T follicular helper cell (primary cell): ENCODE results near the gene LHX4.

Experiments used
- DNase-seq: peaks from one replicate; pipeline ENCODE4 v3.0.0-alpha.2; 2020; ENCODE audit warnings: low read depth

Gene LHX4

GRCh38 chr1:180299479-180300221 lies 69.6 kb downstream of the LHX4 start:
- no peak for DNase-seq

GRCh38 chr1:180301135-180301742 lies 71.2 kb downstream of the LHX4 start:
- no peak for DNase-seq

DNA sequence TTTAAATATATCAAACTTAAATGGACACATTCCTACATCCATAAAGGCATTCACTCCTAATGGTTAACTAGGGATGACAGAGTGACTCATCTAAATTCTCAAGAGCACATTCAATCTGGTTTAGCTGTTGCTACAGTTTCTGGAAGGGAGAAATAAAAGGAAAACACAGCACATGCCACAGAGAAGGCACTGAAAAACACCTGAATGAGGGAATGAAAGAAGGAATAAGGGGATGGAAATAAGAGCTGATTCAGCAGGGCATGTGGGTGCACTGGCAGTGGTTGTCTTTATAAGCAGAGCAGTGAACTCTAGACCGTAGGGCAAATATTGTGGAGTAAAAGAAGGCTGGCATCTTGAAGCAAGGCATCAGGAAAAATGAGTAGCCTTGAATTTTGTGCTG lies 79.3 kb downstream of the LHX4 start:
- DNase-seq = no peak

DNA sequence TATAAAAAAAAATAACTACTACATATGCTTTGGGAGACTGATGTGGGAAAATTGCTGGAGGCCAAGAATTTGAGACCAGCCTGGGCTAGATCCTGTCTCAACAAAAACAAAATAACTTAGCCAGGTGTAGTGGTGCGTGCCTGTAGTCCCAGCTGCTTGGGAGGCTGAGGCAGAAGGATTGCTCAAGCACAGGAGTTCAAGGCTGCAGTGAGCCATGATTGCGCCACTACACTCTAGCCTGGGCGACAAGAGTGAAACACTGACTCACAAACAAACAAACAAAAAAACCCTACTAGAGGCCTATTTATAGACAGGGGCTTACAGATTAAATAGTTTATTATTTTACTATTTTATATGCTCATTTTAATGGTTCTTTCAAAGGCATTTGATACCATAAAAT lies 80.0 kb downstream of the LHX4 start:
- DNase-seq = no peak

DNA sequence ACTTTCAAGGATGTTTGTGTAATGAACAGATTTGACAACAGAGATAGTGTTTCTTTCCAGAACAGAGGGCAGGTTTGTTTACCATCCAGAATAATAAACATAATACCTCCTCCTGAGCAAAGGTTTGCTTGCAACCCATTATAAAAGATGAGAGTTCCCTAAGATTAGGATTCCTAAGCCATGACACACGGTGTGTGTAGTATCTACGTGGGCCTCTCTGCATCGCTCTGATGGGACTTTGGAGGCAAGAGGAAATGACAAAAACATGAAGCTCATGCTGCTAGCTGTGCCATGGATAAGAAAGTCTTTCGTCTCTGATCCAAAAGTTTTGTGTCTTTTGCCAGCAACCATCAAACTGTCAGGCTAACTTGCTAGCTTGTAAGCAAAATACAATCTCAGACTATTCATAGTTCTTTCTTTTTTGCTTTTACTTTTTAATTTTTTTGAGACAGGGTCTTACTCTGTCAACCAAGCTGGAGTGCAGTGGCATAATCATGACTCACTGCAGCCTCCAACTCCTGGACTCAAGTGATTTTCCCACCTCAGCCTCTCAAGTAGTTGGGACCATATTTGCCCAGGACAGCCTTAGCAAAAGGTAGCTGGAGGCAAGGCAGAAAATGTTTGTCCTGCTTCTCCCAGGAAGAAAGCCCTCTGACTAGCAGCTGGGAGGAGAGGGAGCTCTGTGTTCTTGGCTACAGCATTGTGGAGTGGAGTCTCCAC lies 81.1 kb downstream of the LHX4 start:
- DNase-seq = no peak

DNA sequence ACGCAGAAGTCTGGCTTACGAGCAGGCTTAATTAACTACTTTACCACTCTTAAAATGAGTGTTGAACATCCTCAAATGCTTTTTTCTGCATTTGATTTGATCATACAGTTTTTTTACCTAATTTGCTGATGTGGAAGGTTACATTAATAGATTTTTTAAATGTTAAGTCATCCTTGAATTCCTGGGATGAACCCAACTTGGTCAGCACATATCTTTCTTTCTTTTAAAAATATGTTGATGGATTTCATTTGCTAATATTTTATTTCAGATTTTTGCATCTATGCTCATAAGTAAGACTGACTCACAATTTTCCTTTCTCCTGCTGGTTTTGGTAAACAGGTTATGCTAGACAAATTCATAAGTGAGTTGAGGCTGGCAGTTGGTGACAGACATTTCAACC lies 82.9 kb downstream of the LHX4 start:
- no peak for DNase-seq

DNA sequence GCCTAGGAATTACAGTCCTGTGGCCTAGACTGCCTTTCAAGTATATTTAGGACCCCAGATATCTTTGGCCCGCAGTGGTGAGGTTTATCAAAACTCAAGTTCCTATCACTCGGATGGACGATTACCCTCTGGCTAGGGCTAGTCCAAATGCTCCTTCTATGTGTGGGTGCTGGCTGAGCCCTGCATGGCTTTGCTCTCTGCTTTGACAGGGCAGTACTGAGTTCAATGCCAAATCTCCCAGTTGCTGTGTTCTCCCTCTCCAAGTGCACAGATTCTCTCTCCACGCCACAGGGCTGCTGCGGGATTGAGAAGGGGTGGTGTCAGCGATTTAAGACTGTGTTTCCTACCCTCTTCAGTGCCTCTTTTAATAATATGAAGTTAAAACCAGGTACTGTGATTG lies 97.0 kb downstream of the LHX4 start:
- DNase-seq = no peak
